Measurements from ENCODE around the gene CNTNAP3.
"Not testable (repeated sequence)": the region's sequence is repeated elsewhere in the genome, so short reads cannot be mapped to it uniquely, and the experiment has no call there.

Gene CNTNAP3

DNA sequence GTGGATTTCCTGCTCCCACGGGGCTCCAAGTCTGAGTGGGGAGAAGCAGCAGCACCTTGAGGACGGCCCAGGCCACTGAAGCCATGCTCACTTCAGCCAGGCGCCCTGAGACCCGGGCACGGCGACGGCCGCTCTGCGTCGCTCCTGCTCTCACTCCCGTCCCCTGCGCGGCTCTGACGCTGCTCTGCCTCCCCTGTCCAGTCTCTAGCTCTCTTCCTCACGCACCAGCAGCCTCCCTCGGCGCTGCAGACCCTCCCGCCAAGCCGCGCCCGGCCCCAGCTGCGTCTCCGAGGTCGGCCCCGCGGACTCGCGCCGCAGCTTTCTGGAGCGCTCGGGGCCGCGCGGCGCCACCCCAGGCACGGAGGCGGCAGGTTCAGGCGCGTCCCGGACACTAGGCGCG, at the start of gene CNTNAP3:
CNTNAP3 (minus strand) TSS at position 188 of the 400 bp plus-strand sequence; CDS start at position 85, 103 bp downstream.
- DNase-seq, result not testable (repeated sequence)

DNA sequence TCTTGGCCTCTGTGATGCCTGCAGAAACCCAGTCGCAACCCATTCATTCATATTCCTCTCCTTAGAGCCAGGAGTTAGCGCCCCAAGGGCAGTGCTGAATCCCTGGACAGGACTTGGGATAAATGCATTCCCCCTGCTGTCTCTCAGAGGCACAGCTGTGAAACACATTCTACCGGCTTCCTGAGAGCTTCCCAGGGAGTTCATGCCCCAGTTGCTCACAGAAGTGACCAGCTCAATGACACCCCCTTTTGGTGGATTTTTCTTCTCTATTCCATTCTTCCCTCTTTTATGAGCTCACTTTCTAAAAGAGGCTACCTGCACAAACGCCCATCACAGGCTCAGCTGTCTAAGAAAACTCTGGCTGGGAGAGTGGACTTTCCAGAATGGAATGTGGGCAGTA, 8.0 kb downstream of the CNTNAP3 start:
- DNase-seq, result not testable (repeated sequence)

GRCh38 chr9:39242513-39242912, 45.5 kb downstream of the CNTNAP3 start:
- not testable (repeated sequence) for DNase-seq

- not testable (repeated sequence) for DNase-seq
Observed at GRCh38 chr9:39232130-39232991, 55.6 kb downstream of the CNTNAP3 start.

- not testable (repeated sequence) for DNase-seq
Observed at GRCh38 chr9:39215976-39216375, 72.0 kb downstream of the CNTNAP3 start.

DNA sequence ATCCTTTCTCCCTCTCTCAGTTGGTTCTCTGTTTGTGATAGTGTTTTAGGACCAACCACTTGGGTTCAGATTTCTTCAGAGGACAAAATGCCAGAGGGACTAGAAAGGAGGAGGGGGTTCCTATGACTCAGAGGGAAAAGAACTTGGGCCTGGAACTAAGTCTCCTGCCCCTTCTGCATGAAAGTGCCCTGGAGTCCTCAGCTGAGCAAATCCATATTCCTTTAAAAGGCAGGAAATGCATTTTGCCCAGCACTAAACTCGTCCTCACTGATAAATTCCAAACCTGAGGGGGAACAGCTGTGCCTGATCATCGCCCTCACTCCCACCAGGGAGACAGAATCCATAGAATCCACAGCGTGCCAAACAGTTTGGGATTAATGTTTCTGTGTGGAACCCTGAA, 78.2 kb downstream of the CNTNAP3 start:
- DNase-seq, result not testable (repeated sequence)

DNA sequence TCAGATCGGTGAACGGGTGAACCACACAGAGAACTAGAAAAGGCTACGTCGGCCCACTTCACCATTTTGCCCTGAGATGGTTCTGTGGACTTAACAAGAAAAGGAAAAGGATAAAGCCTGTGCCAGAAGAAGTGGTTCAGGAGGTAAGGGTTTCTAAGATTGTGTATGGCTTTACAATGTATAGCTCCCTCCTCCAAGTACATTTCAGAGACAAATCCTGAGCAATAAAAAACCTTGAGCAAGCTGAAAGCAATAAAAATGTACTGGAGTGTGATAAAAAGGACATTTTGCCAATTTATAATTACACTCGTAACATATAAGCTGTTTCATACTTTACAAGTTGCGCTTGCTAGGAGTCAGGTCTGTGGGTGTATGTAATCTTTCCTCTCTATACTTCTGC, 81.3 kb downstream of the CNTNAP3 start:
- DNase-seq, result not testable (repeated sequence)

GRCh38 chr9:39205842-39206241, 82.1 kb downstream of the CNTNAP3 start:
- DNase-seq, result not testable (repeated sequence)

DNA sequence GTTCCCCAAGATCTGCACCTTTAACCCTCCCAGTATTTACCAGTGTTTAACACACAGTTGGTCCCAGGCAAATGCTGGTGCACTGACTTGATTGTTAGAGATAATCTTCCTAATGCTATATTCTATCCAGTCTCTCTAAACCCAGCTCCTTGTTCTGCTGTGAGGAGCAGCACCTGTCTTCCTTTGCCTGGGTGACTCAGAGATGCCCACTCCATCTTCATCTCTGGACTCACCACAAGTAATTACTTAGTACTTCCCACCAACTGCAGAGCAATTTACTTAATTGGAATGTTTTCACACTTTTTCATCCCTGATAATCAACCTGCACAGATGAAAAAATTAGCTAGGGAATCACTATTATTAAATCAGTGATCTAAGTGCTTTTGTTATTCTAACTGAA, 87.6 kb downstream of the CNTNAP3 start:
- not testable (repeated sequence) for DNase-seq

- not testable (repeated sequence) for DNase-seq
Observed at GRCh38 chr9:39198000-39198709, 89.8 kb downstream of the CNTNAP3 start.

GRCh38 chr9:39171370-39171769, 116.6 kb downstream of the CNTNAP3 start:
- DNase-seq, result not testable (repeated sequence)

GRCh38 chr9:39157714-39158113, 130.3 kb downstream of the CNTNAP3 start:
- not testable (repeated sequence) for DNase-seq

GRCh38 chr9:39132826-39133552, 155.0 kb downstream of the CNTNAP3 start:
- DNase-seq, result not testable (repeated sequence)

DNA sequence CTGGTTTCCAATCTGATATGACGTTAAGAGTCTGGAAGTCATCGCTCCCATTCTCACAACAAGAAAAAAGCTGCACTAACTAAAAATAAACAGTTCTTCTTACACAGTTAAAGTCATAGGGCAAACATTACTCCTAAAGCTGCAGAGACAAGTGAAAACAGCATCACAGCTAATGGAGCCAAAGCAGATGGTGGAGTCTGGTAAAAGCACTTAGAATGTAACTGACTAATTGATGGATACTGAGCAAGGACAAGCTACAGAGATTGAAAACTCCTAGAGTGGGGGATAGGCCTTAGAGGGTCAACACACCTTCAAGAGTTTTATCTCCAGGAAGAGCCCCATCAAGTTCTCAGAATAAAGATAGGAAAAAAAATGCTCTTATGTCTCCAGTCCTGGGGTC, 166.6 kb downstream of the CNTNAP3 start:
- not testable (repeated sequence) for DNase-seq

DNA sequence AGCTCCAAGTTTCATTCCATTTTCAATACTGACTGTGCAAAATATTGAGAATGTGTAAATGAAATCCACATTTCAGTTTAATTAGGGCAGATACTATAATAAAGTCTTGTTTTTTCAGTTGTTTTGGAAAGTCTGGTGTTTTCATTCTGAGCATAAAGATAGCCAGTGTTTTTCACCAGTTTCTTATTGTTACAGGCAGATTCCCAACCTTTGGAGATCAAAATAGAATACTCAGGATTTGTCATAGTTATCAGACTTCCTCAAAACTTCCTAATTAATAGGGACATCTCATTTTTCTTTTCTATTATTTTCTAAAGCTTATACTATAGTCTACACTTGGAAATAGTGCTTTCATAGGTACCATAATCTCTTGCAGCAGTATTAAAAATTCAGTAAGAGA, 176.2 kb downstream of the CNTNAP3 start:
- not testable (repeated sequence) for DNase-seq

DNA sequence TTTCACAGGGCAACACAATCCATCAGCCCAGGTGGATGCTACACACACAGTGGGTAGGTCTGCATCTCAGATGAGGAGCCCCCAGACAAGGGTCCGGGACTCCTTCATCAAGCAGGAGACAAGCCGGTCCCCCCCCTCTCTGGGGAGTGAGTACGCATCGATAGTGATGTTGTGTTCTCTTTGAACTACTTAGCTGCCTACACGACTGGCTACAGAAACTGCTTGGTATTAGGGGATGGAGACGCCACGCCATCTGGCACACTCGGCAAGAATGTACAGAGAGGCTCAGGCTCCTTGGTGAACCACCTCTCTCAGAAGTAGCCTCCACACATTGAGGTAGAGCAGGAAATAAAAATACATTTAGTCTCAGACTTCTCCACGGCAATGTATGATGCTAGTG, 179.8 kb downstream of the CNTNAP3 start:
- DNase-seq, result no peak

DNA sequence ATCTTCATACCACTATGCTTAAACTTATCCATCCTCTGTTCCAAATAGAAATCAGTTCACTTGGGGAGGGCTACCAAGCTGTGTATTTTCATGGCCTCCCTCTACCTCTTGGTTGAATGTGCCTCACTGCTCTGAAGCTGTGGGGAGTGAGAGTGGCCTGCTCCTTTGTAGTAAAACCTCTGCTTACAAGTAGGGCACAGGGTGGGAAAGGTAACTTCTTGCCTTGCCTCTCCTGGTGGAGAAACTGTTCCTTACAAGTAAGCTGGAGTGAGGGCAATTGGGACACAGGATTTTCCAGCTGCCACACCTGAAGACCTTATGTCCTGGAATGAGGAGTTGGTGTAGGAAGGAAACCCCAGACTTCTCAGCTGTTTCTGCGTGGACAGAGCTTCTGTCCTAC, 190.8 kb downstream of the CNTNAP3 start:
- not testable (repeated sequence) for DNase-seq

GRCh38 chr9:39085311-39085710, 202.7 kb downstream of the CNTNAP3 start:
- not testable (repeated sequence) for DNase-seq

DNA sequence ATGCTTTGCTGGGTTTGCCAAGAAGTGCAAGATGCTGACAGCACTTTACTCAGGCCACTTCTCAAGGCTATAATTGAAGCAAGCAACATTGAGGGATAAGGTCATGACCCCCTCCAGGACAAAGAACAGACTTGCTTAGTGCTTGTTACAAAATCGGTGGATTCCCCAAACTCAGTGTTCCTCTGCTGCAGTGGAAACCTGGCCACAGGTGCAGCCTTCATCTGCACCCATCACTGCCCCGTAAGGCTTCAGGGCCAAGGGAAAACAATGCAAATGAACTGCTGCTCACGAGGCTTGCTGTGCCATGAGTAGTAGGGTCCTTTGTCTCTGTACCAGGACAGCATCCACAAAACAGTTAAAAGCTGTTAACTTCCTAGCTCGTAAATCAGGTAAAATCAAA, 205.4 kb downstream of the CNTNAP3 start:
- DNase-seq, result not testable (repeated sequence)

- not testable (repeated sequence) for DNase-seq
Observed at GRCh38 chr9:39080081-39080480, 207.9 kb downstream of the CNTNAP3 start.

- not testable (repeated sequence) for DNase-seq
Observed at GRCh38 chr9:39078621-39079256, 209.2 kb downstream of the CNTNAP3 start.

DNA sequence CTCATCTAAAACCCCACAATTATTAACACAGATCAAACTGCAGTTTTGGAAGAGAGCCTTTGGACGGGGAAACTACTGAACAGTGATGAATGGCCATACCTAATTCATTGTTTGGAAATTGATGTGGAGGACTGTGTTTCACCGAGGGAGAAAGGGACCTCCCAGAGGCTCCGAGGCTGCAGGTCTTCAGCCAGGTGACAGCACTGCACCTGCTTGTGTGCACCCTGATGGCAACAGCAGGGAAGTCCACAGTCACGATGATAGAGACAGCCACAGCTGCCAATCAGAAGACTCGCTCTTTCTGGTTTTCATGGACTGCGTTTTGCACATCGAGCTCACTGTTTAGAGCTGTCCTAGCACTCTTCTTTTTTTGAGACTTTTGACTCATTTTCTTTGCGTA, 214.4 kb downstream of the CNTNAP3 start:
- not testable (repeated sequence) for DNase-seq

DNA sequence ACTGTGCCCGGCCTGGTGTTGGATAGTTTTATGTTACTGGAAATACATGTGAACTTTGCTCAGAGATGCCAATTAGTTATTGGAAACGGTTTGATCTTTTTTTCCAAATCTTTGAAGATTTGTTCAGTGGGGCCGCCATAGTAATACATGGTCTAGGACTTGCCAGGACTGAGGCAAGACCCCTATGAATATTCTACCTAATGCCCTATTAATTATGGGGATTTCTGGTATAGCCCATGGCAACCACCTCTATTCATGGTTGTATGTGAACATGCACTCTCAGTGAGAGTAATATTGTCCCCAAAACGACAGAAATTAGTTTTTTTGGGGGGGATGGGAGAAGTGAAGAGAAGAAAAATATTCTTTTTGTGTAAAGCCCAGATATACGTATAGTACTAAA, 220.3 kb downstream of the CNTNAP3 start:
- DNase-seq, result not testable (repeated sequence)
